ENCODE results near the gene DCTN2. TPM values are rescaled to one million over a fixed set of nuclear protein-coding genes. Genes with fewer than 3 reads are reported as not detected.

DCTN2 gene
- total RNA-seq, 2 experiments from 2014 or later: 68.4 to 97.2 TPM

DNA sequence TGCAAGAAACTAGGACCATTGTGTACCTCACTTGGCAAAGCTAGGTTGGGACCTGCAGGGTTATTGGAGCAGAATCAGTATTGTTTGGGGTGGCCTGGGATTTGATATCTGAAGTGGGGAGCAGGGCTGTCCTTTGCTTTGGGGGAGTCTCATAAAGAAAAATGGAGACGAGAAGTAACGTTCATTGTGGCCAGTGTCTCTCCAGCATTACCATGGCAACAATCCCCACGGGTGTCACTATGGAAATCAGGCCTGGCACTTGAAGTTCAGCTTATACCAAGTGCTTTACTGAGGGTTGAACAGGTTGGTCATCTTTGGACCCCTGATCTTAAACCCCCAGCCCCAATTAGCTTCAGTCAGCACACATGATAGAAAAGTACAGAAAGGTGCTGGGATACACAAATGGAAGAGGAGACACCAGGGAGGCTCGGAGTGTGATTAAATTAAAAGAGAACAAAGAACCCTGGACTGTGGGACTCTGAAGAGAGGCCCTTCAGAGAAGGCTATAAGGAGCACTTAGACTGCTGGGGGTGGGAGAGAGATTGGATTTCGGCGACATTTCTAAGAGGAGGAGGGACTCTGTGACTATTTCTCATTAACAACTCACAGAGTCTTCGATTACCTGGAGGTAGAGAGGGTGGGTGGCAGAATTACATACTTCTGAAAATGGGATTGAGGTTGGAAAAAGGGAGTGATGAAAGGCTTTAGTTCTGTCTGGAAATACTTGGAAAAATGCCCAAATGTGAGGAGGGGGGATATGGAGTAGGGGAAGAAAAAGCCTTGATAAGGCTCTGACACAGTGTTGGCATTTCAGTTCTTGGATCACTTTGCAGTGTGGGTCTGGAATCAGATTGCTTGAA is 6.6 kb upstream of the DCTN2 start:
- Histone ChIP-seq H3K27ac (ENCODE audit: low read depth, low read length, poor library complexity, severe bottlenecking) (no peak overlapping the region), H3K36me3 (ENCODE audit: insufficient read depth, low read length) (no peaks in the 10 kb centered on the region), H2AFZ (ENCODE audit: low read length) (no peak overlapping the region), H3K9me3 (ENCODE audit: low read length) (no peaks in the 10 kb centered on the region), H3K79me2 (ENCODE audit: insufficient read depth, low read depth, low read length) (no peaks in the 10 kb centered on the region), H3K4me2 (ENCODE audit: low read length) (no peak overlapping the region), H4K20me1 (ENCODE audit: insufficient read depth, low read length) (no peaks in the 10 kb centered on the region), H3K4me3 (ENCODE audit: low read depth, low read length, poor library complexity, severe bottlenecking) (no peak overlapping the region), H3K9me2 (ENCODE audit: insufficient read depth, low read length) (no peaks in the 10 kb centered on the region), H3K4me1 (ENCODE audit: insufficient read depth, low read length, poor library complexity, severe bottlenecking) (no peaks in the 10 kb centered on the region)
- no TSS peak for BruUV-seq (replicated peaks)
- ChIA-PET CTCF (ENCODE audit: unreplicated experiment) (no interaction called here), POLR2A (interaction anchor here (0.7 kb wide), 1 partner anchor 179 kb away, joined by 3 read pairs; no protein-coding TSS in a partner anchor)
- no peak for DNase-seq (ENCODE audit: low spot score)
- TF ChIP-seq EZH2phosphoT487 (IDR thresholded peaks at IDR 0.05; ENCODE audit: borderline replicate concordance, low read depth, low read length): no peak
- TF ChIP-seq, protein P1, sequence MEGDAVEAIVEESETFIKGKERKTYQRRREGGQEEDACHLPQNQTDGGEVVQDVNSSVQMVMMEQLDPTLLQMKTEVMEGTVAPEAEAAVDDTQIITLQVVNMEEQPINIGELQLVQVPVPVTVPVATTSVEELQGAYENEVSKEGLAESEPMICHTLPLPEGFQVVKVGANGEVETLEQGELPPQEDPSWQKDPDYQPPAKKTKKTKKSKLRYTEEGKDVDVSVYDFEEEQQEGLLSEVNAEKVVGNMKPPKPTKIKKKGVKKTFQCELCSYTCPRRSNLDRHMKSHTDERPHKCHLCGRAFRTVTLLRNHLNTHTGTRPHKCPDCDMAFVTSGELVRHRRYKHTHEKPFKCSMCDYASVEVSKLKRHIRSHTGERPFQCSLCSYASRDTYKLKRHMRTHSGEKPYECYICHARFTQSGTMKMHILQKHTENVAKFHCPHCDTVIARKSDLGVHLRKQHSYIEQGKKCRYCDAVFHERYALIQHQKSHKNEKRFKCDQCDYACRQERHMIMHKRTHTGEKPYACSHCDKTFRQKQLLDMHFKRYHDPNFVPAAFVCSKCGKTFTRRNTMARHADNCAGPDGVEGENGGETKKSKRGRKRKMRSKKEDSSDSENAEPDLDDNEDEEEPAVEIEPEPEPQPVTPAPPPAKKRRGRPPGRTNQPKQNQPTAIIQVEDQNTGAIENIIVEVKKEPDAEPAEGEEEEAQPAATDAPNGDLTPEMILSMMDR (conservative IDR thresholded peaks at IDR 0.05; ENCODE audit: low read length): no peak
- intact Hi-C loops (cut with micrococcal nuclease; ENCODE audit: unreplicated experiment): no loop called here

DNA sequence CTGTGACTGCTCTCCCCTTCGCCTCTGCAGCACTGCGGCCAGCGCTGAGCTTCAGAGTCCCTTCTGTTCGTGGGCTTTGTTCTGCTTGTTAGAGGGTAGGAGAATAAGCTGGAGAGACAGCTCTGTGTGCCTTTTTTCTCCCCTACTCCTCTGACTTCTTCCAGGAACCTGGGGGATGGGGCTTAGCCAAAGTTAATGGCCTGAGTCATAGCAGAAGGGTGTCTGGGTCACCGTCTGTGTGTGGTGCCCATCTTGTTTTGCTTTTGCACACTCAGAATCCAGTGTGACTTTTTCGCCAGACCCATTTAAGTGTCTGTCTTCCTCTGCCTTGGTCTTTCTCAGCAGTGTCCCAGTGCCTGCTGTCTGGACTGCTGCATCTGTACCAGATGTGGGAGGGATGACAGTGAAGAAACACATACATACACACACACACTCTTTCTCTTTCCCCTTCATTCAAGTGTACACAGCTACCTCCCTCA is 5.9 kb upstream of the DCTN2 start:
- no peaks in the 10 kb centered on the region for H3K4me1 ChIP-seq (ENCODE audit: insufficient read depth, low read length, poor library complexity, severe bottlenecking)
- CTCF ChIA-PET (ENCODE audit: unreplicated experiment): no interaction called here
- H3K9me2 ChIP-seq (ENCODE audit: insufficient read depth, low read length): no peaks in the 10 kb centered on the region
- intact Hi-C loops (cut with micrococcal nuclease; ENCODE audit: unreplicated experiment): no loop called here
- no peaks in the 10 kb centered on the region for H3K36me3 ChIP-seq (ENCODE audit: insufficient read depth, low read length)
- H2AFZ ChIP-seq (ENCODE audit: low read length): no peak overlapping the region
- H3K27ac ChIP-seq (ENCODE audit: low read depth, low read length, poor library complexity, severe bottlenecking): no peak overlapping the region
- no peak overlapping the region for H3K4me2 ChIP-seq (ENCODE audit: low read length)
- H3K79me2 ChIP-seq (ENCODE audit: insufficient read depth, low read depth, low read length): no peaks in the 10 kb centered on the region
- POLR2A ChIA-PET: no interaction called here
- no peaks in the 10 kb centered on the region for H3K9me3 ChIP-seq (ENCODE audit: low read length)
- no peak overlapping the region for H3K4me3 ChIP-seq (ENCODE audit: low read depth, low read length, poor library complexity, severe bottlenecking)
- H4K20me1 ChIP-seq (ENCODE audit: insufficient read depth, low read length): no peaks in the 10 kb centered on the region
- BruUV-seq (replicated peaks): no TSS peak
- no peak for DNase-seq (ENCODE audit: low spot score)
- TF ChIP-seq, protein P1 (conservative IDR thresholded peaks at IDR 0.05; ENCODE audit: low read length): no peak
- no peak for TF ChIP-seq EZH2phosphoT487 (IDR thresholded peaks at IDR 0.05; ENCODE audit: borderline replicate concordance, low read depth, low read length)

DNA sequence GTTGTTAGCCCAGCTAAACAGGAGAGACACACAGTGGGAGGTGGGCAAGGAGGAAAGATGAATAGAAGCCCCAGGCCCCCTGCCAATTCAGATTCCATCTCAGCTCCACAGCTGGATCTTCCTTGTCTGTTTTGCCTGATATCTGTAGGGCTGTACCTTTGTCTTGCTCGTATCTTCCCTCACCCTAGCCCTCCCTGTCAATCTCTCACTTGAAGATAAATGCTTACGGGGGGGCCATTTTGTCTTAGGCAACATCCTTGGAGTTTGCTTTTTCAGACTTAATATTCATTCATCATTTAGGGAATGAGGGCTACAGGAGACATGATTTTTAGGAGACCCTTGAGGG is 5.3 kb upstream of the DCTN2 start:
- TF ChIP-seq, protein P1 (conservative IDR thresholded peaks at IDR 0.05; ENCODE audit: low read length): no peak
- no peak for TF ChIP-seq EZH2phosphoT487 (IDR thresholded peaks at IDR 0.05; ENCODE audit: borderline replicate concordance, low read depth, low read length)
- H3K9me3 ChIP-seq (ENCODE audit: low read length): no peaks in the 10 kb centered on the region
- H3K36me3 ChIP-seq (ENCODE audit: insufficient read depth, low read length): no peaks in the 10 kb centered on the region
- no peaks in the 10 kb centered on the region for H4K20me1 ChIP-seq (ENCODE audit: insufficient read depth, low read length)
- ChIA-PET CTCF (ENCODE audit: unreplicated experiment) (no interaction called here), POLR2A (interaction anchor here (0.7 kb wide), 1 partner anchor 31 kb away, joined by 3 read pairs; no protein-coding TSS in a partner anchor)
- peaks cover 5% of the 10 kb centered on the region for H3K4me1 ChIP-seq (ENCODE audit: insufficient read depth, low read length, poor library complexity, severe bottlenecking)
- no peak overlapping the region for H2AFZ ChIP-seq (ENCODE audit: low read length)
- no peaks in the 10 kb centered on the region for H3K79me2 ChIP-seq (ENCODE audit: insufficient read depth, low read depth, low read length)
- H3K27ac ChIP-seq (ENCODE audit: low read depth, low read length, poor library complexity, severe bottlenecking): no peak overlapping the region
- intact Hi-C loops (cut with micrococcal nuclease; ENCODE audit: unreplicated experiment): no loop called here
- BruUV-seq (replicated peaks): no TSS peak
- no peaks in the 10 kb centered on the region for H3K9me2 ChIP-seq (ENCODE audit: insufficient read depth, low read length)
- H3K4me3 ChIP-seq (ENCODE audit: low read depth, low read length, poor library complexity, severe bottlenecking): no peak overlapping the region
- no peak for DNase-seq (ENCODE audit: low spot score)
- no peak overlapping the region for H3K4me2 ChIP-seq (ENCODE audit: low read length)
